Smooth muscle cell (in vitro differentiated cells): ENCODE data around the gene RMC1. TPM values are rescaled to one million over a fixed set of nuclear protein-coding genes. Genes with fewer than 3 reads are reported as not detected.

Experiments used
- DNase-seq: peaks from one replicate; lab custom pipeline; 2025; ENCODE audit not compliant: unreplicated experiment; lab: John Stamatoyannopoulos, UW
- H2AFZ ChIP-seq: fragments of 200-600 bp; sonication (generic); 2 replicates; pipeline ENCODE4 v1.6.0; 2016; ENCODE audit warnings: antibody characterized with exemption, low read depth, mild to moderate bottlenecking
- H3F3A ChIP-seq: fragments of 200-600 bp; sonication (generic); 2 replicates; pipeline ENCODE4 v1.6.0; 2017; ENCODE audit warnings: antibody characterized with exemption, low read depth
- H3K27ac ChIP-seq: fragments of 200-600 bp; sonication (generic); 2 replicates; pipeline ENCODE4 v1.5.1; 2016; ENCODE audit warnings: low read depth, mild to moderate bottlenecking
- H3K27me3 ChIP-seq: fragments of 200-600 bp; sonication (generic); 2 replicates; pipeline ENCODE4 v1.6.1; 2016; ENCODE audit warnings: low read depth, mild to moderate bottlenecking
- H3K36me3 ChIP-seq: fragments of 200-600 bp; sonication (generic); 2 replicates; pipeline ENCODE4 v1.5.1; 2016; ENCODE audit warnings: low read depth
- H3K4me1 ChIP-seq: fragments of 200-600 bp; sonication (generic); 2 replicates; pipeline ENCODE4 v1.5.1; 2016; ENCODE audit warnings: low read depth
- H3K4me2 ChIP-seq: fragments of 200-600 bp; sonication (generic); 2 replicates; pipeline ENCODE4 v1.6.0; 2016; ENCODE audit warnings: mild to moderate bottlenecking
- H3K4me3 ChIP-seq: fragments of 200-600 bp; sonication (generic); 2 replicates; pipeline ENCODE4 v1.5.1; 2016; ENCODE audit warnings: mild to moderate bottlenecking
- H3K79me2 ChIP-seq: fragments of 200-600 bp; sonication (generic); 2 replicates; pipeline ENCODE4 v1.6.0; 2016; ENCODE audit warnings: low read depth, mild to moderate bottlenecking
- H3K9ac ChIP-seq: fragments of 200-600 bp; sonication (generic); 2 replicates; pipeline ENCODE4 v1.6.0; 2016; ENCODE audit warnings: low read depth
- H3K9me3 ChIP-seq: fragments of 200-600 bp; sonication (generic); replicated peaks from 2 replicates; pipeline ENCODE4 v1.5.1; 2016; ENCODE audit warnings: low read depth
- H4K20me1 ChIP-seq: fragments of 200-600 bp; sonication (generic); 2 replicates; pipeline ENCODE4 v1.6.0; 2016; ENCODE audit warnings: low read depth
- WGBS: methylation state at CpG from one replicate; pipeline ENCODE4 v1.1.7; 2016; ENCODE audit warnings: low lambda C conversion rate; 5-methylcytosine and 5-hydroxymethylcytosine counted together
- polyA plus RNA-seq: library from polyadenylated mRNA; unstranded; fragments of >200 nt; fragmentation: Nextera tagmentation; extraction: Ambion mirVana; gene quantifications from 2 replicates; pipeline ENCODE4 v1.2.1, GENCODE V29; 2016
- total RNA-seq: library from RNA; depleted of rRNA; stranded (reverse); fragments of >200 nt; gene quantifications from 2 replicates; pipeline ENCODE4 v1.2.3, GENCODE V29; 2014
- TF ChIP-seq, protein P1 (sequence below): fragments of 200-600 bp; sonication (generic); IDR thresholded peaks from 2 replicates; pipeline ENCODE4 v1.5.1; 2017; ENCODE audit warnings: borderline replicate concordance, mild to moderate bottlenecking, antibody characterized with exemption; ENCODE audit not compliant: insufficient read depth, poor library complexity, severe bottlenecking

Gene RMC1
- total and polyA plus RNA-seq, 2 experiments from 2014 or later = 20.6 to 20.7 TPM

DNA sequence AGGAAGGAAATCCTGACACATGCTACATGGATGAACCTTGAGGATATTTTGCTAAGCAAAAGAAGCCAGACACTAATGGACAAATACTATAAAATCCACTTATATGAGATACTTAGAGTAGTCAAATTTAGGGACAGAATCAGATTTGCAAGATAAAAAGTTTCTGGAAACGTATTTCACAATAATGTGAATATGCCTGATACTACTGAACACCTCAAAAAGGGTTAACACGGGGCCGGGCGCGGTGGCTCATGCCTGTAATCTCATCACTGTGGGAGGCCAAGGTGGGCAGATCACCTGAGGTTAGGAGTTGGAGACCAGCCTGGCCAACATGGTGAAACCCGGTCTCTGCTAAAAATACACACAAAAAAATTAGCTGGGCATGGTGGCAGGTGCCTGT, 1.7 kb upstream of the RMC1 start:
- TF ChIP-seq, protein P1, sequence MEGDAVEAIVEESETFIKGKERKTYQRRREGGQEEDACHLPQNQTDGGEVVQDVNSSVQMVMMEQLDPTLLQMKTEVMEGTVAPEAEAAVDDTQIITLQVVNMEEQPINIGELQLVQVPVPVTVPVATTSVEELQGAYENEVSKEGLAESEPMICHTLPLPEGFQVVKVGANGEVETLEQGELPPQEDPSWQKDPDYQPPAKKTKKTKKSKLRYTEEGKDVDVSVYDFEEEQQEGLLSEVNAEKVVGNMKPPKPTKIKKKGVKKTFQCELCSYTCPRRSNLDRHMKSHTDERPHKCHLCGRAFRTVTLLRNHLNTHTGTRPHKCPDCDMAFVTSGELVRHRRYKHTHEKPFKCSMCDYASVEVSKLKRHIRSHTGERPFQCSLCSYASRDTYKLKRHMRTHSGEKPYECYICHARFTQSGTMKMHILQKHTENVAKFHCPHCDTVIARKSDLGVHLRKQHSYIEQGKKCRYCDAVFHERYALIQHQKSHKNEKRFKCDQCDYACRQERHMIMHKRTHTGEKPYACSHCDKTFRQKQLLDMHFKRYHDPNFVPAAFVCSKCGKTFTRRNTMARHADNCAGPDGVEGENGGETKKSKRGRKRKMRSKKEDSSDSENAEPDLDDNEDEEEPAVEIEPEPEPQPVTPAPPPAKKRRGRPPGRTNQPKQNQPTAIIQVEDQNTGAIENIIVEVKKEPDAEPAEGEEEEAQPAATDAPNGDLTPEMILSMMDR = no peak
- 93% methylated on average over 6 of the region's 6 CpGs for WGBS
- Histone ChIP-seq H3K9me3 (no peaks in the 10 kb centered on the region), H4K20me1 (peaks cover 4% of the 10 kb centered on the region), H3K4me3 (no peak overlapping the region), H3F3A (no peaks in the 10 kb centered on the region), H2AFZ (no peak overlapping the region), H3K36me3 (no peaks in the 10 kb centered on the region), H3K9ac (no peak overlapping the region), H3K4me1 (peaks cover 22% of the 10 kb centered on the region), H3K4me2 (no peak overlapping the region), H3K27ac (no peak overlapping the region), H3K27me3 (no peaks in the 10 kb centered on the region), H3K79me2 (peaks cover 18% of the 10 kb centered on the region)
- no peak for DNase-seq

DNA sequence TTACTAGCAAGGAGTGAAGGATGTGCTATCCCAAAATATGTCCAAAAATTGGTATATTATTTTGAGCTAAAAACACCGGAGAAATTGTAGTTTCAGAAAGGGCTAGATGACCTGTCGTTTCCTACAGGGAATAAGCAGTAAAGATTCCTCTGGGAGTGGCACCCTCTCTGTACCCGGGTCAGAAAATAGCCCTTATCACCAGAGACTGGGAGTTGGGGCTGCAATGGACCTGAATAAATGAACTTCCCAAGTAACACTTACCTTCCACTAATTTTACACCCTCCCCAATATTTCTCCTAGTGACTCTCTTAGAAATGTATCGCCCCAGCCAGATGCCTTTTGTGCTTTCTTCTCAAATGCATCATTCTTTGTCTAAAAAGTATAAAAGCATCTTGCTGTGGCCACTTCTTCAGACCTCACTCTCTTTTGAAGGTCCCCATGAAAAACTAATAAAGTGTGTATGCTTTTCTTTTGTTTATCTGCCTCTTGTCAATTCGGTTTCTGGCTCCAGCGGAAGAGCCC, 734 bp upstream of the RMC1 start:
- Histone ChIP-seq H3K4me3 (peak overlapping the region; percentile 76), H3K27ac (peak overlapping the region; percentile 68), H3K9me3 (no peaks in the 10 kb centered on the region), H3K4me2 (peak overlapping the region; percentile 98), H3F3A (no peaks in the 10 kb centered on the region), H3K9ac (peak overlapping the region; percentile 71), H3K79me2 (peaks cover 20% of the 10 kb centered on the region), H4K20me1 (peaks cover 6% of the 10 kb centered on the region), H2AFZ (peak overlapping the region; percentile 98), H3K27me3 (no peaks in the 10 kb centered on the region), H3K36me3 (no peaks in the 10 kb centered on the region), H3K4me1 (peaks cover 22% of the 10 kb centered on the region)
- DNase-seq = no peak
- 28% methylated on average over 6 of the region's 6 CpGs for WGBS
- TF ChIP-seq, protein P1 = no peak

DNA sequence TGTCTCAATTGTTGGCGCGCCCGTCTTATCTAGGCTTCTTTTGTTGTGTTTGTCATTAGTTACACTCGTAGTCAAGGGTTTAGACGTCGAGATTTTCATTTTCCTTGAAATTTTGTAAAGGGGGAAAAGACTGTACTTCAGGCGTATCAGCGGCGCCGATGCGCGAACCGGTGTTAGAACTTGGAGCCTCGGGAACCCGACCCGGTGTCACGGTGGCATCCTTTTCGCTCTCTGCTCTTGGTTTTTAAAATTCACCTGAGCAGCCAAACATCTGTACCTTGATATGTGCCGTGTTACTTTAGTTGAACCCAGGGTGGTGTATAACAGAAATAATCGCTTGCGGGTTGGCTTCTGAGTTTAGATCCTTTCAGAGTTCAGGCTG, 643 bp downstream of the RMC1 start:
- H2AFZ ChIP-seq = peak overlapping the region; percentile 83
- H4K20me1 ChIP-seq = peaks cover 6% of the 10 kb centered on the region
- TF ChIP-seq, protein P1 = no peak
- no peaks in the 10 kb centered on the region for H3F3A ChIP-seq
- H3K36me3 ChIP-seq = peaks cover 5% of the 10 kb centered on the region
- peak overlapping the region; percentile 98 for H3K4me2 ChIP-seq
- peaks cover 20% of the 10 kb centered on the region for H3K79me2 ChIP-seq
- WGBS = 9% methylated on average over 21 of the region's 21 CpGs
- peak overlapping the region; percentile 84 for H3K9ac ChIP-seq
- no peak for DNase-seq
- no peak overlapping the region for H3K27ac ChIP-seq
- H3K9me3 ChIP-seq = no peaks in the 10 kb centered on the region
- H3K4me3 ChIP-seq = peak overlapping the region; percentile 76
- no peaks in the 10 kb centered on the region for H3K27me3 ChIP-seq
- peaks cover 18% of the 10 kb centered on the region for H3K4me1 ChIP-seq

DNA sequence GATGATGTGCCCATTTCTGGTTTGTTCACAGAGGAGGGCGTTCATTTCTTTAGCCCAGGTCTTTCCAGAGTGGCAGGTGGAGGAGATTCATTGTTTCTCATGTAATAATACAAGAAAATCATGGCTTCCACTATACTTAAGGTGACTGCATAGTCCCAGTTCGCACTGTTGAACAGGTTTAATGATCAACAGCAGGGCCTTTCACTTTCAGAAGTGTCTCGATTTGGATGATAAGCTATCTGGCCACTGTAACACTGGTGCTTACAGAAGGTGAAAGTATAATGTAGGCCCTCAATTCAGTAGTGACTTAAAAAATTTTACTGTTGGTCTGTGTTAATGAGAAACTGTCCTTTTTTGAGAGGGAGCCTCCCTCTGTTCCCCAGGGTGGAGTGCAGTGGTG, 1.4 kb downstream of the RMC1 start:
- H3K4me2 ChIP-seq = peak overlapping the region; percentile 98
- H3K9ac ChIP-seq = no peak overlapping the region
- DNase-seq = no peak
- TF ChIP-seq, protein P1 = no peak
- peaks cover 17% of the 10 kb centered on the region for H3K4me1 ChIP-seq
- H2AFZ ChIP-seq = no peak overlapping the region
- H4K20me1 ChIP-seq = peaks cover 6% of the 10 kb centered on the region
- H3K9me3 ChIP-seq = no peaks in the 10 kb centered on the region
- H3K4me3 ChIP-seq = peak overlapping the region; percentile 76
- WGBS = 91% methylated on average over 3 of the region's 3 CpGs
- no peak overlapping the region for H3K27ac ChIP-seq
- peaks cover 5% of the 10 kb centered on the region for H3K36me3 ChIP-seq
- H3F3A ChIP-seq = no peaks in the 10 kb centered on the region
- no peaks in the 10 kb centered on the region for H3K27me3 ChIP-seq
- H3K79me2 ChIP-seq = peaks cover 20% of the 10 kb centered on the region
